Neuronal stem cell (in vitro differentiated cells): ENCODE measurements around the gene HMGN3.

Experiments
- DNase-seq: peaks from one replicate; pipeline ENCODE4 v3.0.0-alpha.2; 2013; ENCODE audit warnings: low spot score
- H2AFZ ChIP-seq: one replicate; pipeline ENCODE4 v1.6.1; 2013; ENCODE audit warnings: mild to moderate bottlenecking, low read length, inconsistent platforms
- H2AK5ac ChIP-seq: 2 replicates; pipeline ENCODE4 v1.6.1; 2013; ENCODE audit warnings: low read depth, mild to moderate bottlenecking, inconsistent platforms, low read length, moderate library complexity, mixed read lengths
- H2BK120ac ChIP-seq: 2 replicates; pipeline ENCODE4 v1.6.1; 2013; ENCODE audit warnings: low read depth, mild to moderate bottlenecking, inconsistent platforms, low read length, moderate library complexity, mixed read lengths
- H2BK12ac ChIP-seq: one replicate; pipeline ENCODE4 v1.6.1; 2013; ENCODE audit warnings: low read length, inconsistent platforms
- H2BK15ac ChIP-seq: 2 replicates; pipeline ENCODE4 v1.6.1; 2013; ENCODE audit warnings: mild to moderate bottlenecking, low read length, inconsistent platforms, mixed read lengths
- H2BK5ac ChIP-seq: one replicate; pipeline ENCODE4 v1.6.1; 2013; ENCODE audit warnings: inconsistent platforms, mild to moderate bottlenecking, low read length, moderate library complexity
- H3K14ac ChIP-seq: one replicate; pipeline ENCODE4 v1.6.1; 2013; ENCODE audit warnings: low read length, inconsistent platforms
- H3K18ac ChIP-seq: 2 replicates; pipeline ENCODE4 v1.6.1; 2013; ENCODE audit warnings: low read length, inconsistent platforms
- H3K23ac ChIP-seq: 2 replicates; pipeline ENCODE4 v1.6.1; 2013; ENCODE audit warnings: low read depth, mild to moderate bottlenecking, mixed read lengths, low read length, inconsistent platforms; ENCODE audit not compliant: poor library complexity
- H3K27ac ChIP-seq: replicated peaks from 3 replicates; pipeline ENCODE4 v1.5.1; 2013; ENCODE audit warnings: low read length, inconsistent platforms
- H3K27me3 ChIP-seq, 3 experiments: 2 replicates each; pipeline ENCODE4 v1.6.1; 2013; ENCODE audit warnings: low read length in 3 of 3, mild to moderate bottlenecking in 2 of 3, inconsistent platforms in 1 of 3, low read depth in 1 of 3, mixed read lengths in 1 of 3, moderate library complexity in 1 of 3; ENCODE audit not compliant: control insufficient read depth in 3 of 3, insufficient read depth in 3 of 3
- H3K36me3 ChIP-seq, 2 donors: replicated peaks in 1 of 2; 2 replicates each; pipeline ENCODE4 v1.6.1; 2013; ENCODE audit warnings: low read length in 2 of 2; ENCODE audit not compliant: control insufficient read depth in 2 of 2, insufficient read depth in 2 of 2
- H3K4ac ChIP-seq: 2 replicates; pipeline ENCODE4 v1.6.1; 2013; ENCODE audit warnings: inconsistent platforms, mild to moderate bottlenecking, low read length, moderate library complexity
- H3K4me1 ChIP-seq, 2 donors: 1 replicate in 1 of 2; 2 replicates in 1 of 2; pipeline ENCODE4 v1.6.1; 2013; ENCODE audit warnings: low read length in 2 of 2, low read depth in 1 of 2; ENCODE audit not compliant: control insufficient read depth in 2 of 2, insufficient read depth in 1 of 2
- H3K4me2 ChIP-seq: one replicate; pipeline ENCODE4 v1.6.1; 2013; ENCODE audit warnings: mild to moderate bottlenecking, low read length, inconsistent platforms; ENCODE audit not compliant: insufficient read depth, poor library complexity, severe bottlenecking
- H3K4me3 ChIP-seq, 2 donors: 2 replicates each; pipeline ENCODE4 v1.5.1; 2013; ENCODE audit warnings: low read length in 2 of 2, mild to moderate bottlenecking in 2 of 2, inconsistent platforms in 1 of 2, moderate library complexity in 1 of 2
- H3K79me1 ChIP-seq: one replicate; pipeline ENCODE4 v1.6.1; 2013; ENCODE audit warnings: low read depth, mild to moderate bottlenecking, inconsistent platforms, low read length, moderate library complexity
- H3K9ac ChIP-seq: one replicate; pipeline ENCODE4 v1.6.1; 2013; ENCODE audit warnings: mild to moderate bottlenecking, low read depth, low read length, inconsistent platforms; ENCODE audit not compliant: poor library complexity
- H3K9me3 ChIP-seq, 2 donors: replicated peaks in 1 of 2; 2 replicates each; pipeline versions ENCODE3 to v1.6.1; 2013; ENCODE audit warnings: low read length in 2 of 2, mild to moderate bottlenecking in 2 of 2, inconsistent platforms in 1 of 2, low read depth in 1 of 2, mixed read lengths in 1 of 2, moderate library complexity in 1 of 2; ENCODE audit not compliant: control insufficient read depth in 2 of 2, insufficient read depth in 1 of 2
- H4K8ac ChIP-seq: one replicate; pipeline ENCODE4 v1.6.1; 2013; ENCODE audit warnings: low read depth, mild to moderate bottlenecking, inconsistent platforms, low read length, moderate library complexity
- H4K91ac ChIP-seq: one replicate; pipeline ENCODE4 v1.6.1; 2013; ENCODE audit warnings: low read length, low read depth, mild to moderate bottlenecking, inconsistent platforms; ENCODE audit not compliant: poor library complexity
- WGBS, 2 donors: extraction: QIAGEN DNeasy Blood & Tissue Kit; methylation state at CpG; one replicate each; pipeline ENCODE4 v1.1.7; 2013; ENCODE audit warnings: missing lambda C conversion rate in 2 of 2, mixed read lengths in 1 of 2; ENCODE audit not compliant: insufficient read length in 2 of 2, insufficient replicate concordance in 1 of 2; ENCODE audit errors: extremely low coverage in 2 of 2; 5-methylcytosine and 5-hydroxymethylcytosine counted together

Gene HMGN3

GRCh38 chr6:79250559-79250958 lies 16.1 kb upstream of the HMGN3 start:
- H4K8ac ChIP-seq: no peak overlapping the region
- no peak overlapping the region for H2BK15ac ChIP-seq
- H3K4me3 ChIP-seq: no peak overlapping the region
- peaks cover 0 to 2% (median 0%) of the 10 kb centered on the region in 3 experiments for H3K27me3 ChIP-seq
- WGBS, 2 donors: no CpG with 5 or more reads among the region's 2 CpGs
- DNase-seq: no peak
- no peak overlapping the region for H3K9ac ChIP-seq
- H3K4me2 ChIP-seq: no peak overlapping the region
- H2AK5ac ChIP-seq: no peak overlapping the region
- no peak overlapping the region for H2BK120ac ChIP-seq
- no peak overlapping the region for H3K4ac ChIP-seq
- no peaks in the 10 kb centered on the region for H3K9me3 ChIP-seq
- no peak overlapping the region for H3K18ac ChIP-seq
- peaks cover 0 to 2% of the 10 kb centered on the region in 2 donors for H3K4me1 ChIP-seq
- no peak overlapping the region for H4K91ac ChIP-seq
- no peaks in the 10 kb centered on the region for H3K79me1 ChIP-seq
- no peak overlapping the region for H3K23ac ChIP-seq
- H3K27ac ChIP-seq: no peak overlapping the region
- no peak overlapping the region for H2BK5ac ChIP-seq
- H3K14ac ChIP-seq: no peak overlapping the region
- no peak overlapping the region for H2AFZ ChIP-seq
- H3K36me3 ChIP-seq: no peaks in the 10 kb centered on the region
- no peak overlapping the region for H2BK12ac ChIP-seq

- H3K36me3 ChIP-seq: no peaks in the 10 kb centered on the region
- no peak overlapping the region for H2BK12ac ChIP-seq
- H3K4me1 ChIP-seq: peaks cover 0 to 2% of the 10 kb centered on the region in 2 donors
- H3K4me3 ChIP-seq: no peak overlapping the region
- H3K9me3 ChIP-seq: no peaks in the 10 kb centered on the region
- no peak overlapping the region for H3K14ac ChIP-seq
- H2AK5ac ChIP-seq: no peak overlapping the region
- WGBS, 2 donors: no CpG with 5 or more reads among the region's 2 CpGs
- no peak overlapping the region for H2BK120ac ChIP-seq
- H4K8ac ChIP-seq: no peak overlapping the region
- DNase-seq: no peak
- no peak overlapping the region for H3K9ac ChIP-seq
- no peak overlapping the region for H3K18ac ChIP-seq
- H3K27me3 ChIP-seq: peaks cover 0 to 2% (median 0%) of the 10 kb centered on the region in 3 experiments
- no peak overlapping the region for H3K23ac ChIP-seq
- H3K4ac ChIP-seq: no peak overlapping the region
- no peak overlapping the region for H2BK15ac ChIP-seq
- no peak overlapping the region for H2BK5ac ChIP-seq
- no peak overlapping the region for H4K91ac ChIP-seq
- H2AFZ ChIP-seq: no peak overlapping the region
- H3K79me1 ChIP-seq: no peaks in the 10 kb centered on the region
- no peak overlapping the region for H3K4me2 ChIP-seq
- no peak overlapping the region for H3K27ac ChIP-seq
Observed at GRCh38 chr6:79250107-79250514, 15.6 kb upstream of the HMGN3 start.

- H3K36me3 ChIP-seq: no peaks in the 10 kb centered on the region
Observed at GRCh38 chr6:79249136-79249535, 14.7 kb upstream of the HMGN3 start.

GRCh38 chr6:79246891-79247290 lies 12.4 kb upstream of the HMGN3 start:
- no peak for DNase-seq
- Histone ChIP-seq H3K23ac (no peak overlapping the region), H3K27ac (no peak overlapping the region), H3K4me2 (no peak overlapping the region), H2BK12ac (no peak overlapping the region), H3K4ac (no peak overlapping the region), H2AFZ (no peak overlapping the region), H3K4me1 (peaks cover 0 to 2% of the 10 kb centered on the region in 2 donors), H3K79me1 (no peaks in the 10 kb centered on the region), H4K8ac (no peak overlapping the region), H2AK5ac (no peak overlapping the region), H3K9me3 (peaks cover 0 to 3% of the 10 kb centered on the region in 2 donors), H3K14ac (no peak overlapping the region), H2BK5ac (no peak overlapping the region), H2BK120ac (no peak overlapping the region), H2BK15ac (no peak overlapping the region), H3K36me3 (no peaks in the 10 kb centered on the region), H4K91ac (no peak overlapping the region), H3K27me3 (peaks cover 0 to 2% (median 0%) of the 10 kb centered on the region in 3 experiments), H3K18ac (no peak overlapping the region), H3K4me3 (no peak overlapping the region), H3K9ac (no peak overlapping the region)

More at GRCh38 chr6:79249136-79249535, 14.7 kb upstream of the HMGN3 start:
- Histone ChIP-seq H2BK120ac (no peak overlapping the region), H3K18ac (no peak overlapping the region), H3K27ac (no peak overlapping the region), H2AK5ac (no peak overlapping the region), H3K4me1 (peaks cover 0 to 2% of the 10 kb centered on the region in 2 donors), H3K9me3 (no peaks in the 10 kb centered on the region), H2AFZ (no peak overlapping the region), H2BK15ac (no peak overlapping the region), H3K4me2 (no peak overlapping the region), H3K4me3 (no peak overlapping the region), H4K8ac (no peak overlapping the region), H2BK12ac (no peak overlapping the region), H3K9ac (no peak overlapping the region), H3K4ac (no peak overlapping the region), H4K91ac (no peak overlapping the region), H3K23ac (no peak overlapping the region), H3K79me1 (no peaks in the 10 kb centered on the region), H3K14ac (no peak overlapping the region), H3K27me3 (peaks cover 0 to 2% (median 0%) of the 10 kb centered on the region in 3 experiments), H2BK5ac (no peak overlapping the region)
- DNase-seq: no peak
- no CpG with 5 or more reads among the region's 2 CpGs for WGBS, 2 donors
